GM12875 (cell line): Measurements from ENCODE around the gene CLSTN2.

Experiments
- H3K4me3 ChIP-seq: one replicate; pipeline ENCODE4 v1.5.1; 2011; ENCODE audit warnings: low read depth, low read length, control low read depth
- CTCF ChIP-seq: IDR thresholded peaks from 2 replicates; pipeline ENCODE4 v1.5.1; 2011; ENCODE audit warnings: low read depth, mild to moderate bottlenecking, control low read depth, inconsistent platforms, low read length, moderate library complexity, borderline replicate concordance; ENCODE audit not compliant: insufficient read depth

CLSTN2 gene

DNA sequence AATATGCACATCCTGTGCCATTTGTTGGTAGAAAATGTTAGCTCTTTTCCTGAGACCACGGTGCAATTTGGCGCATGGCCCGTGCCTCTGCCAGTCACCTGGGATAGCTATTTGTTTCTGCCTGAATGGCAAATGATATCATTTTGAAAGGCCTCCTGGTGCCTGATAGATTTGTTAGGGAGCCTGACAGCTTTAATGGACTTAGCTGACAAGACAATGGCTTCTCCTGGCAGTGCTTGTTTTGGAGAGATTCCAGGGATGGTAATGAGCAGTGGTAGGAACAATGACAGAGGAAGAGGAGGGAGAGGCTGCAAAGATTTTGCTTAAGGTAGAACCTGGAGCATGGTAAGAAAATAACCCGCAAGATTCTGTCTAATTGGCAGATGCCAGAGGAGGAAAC is 268.5 kb downstream of the CLSTN2 start:
- H3K4me3 ChIP-seq: no peak overlapping the region
- TF ChIP-seq CTCF: no peak

- H3K4me3 ChIP-seq: no peak overlapping the region
- TF ChIP-seq CTCF: no peak
These were observed 269.4 kb downstream of the CLSTN2 start for GRCh38 chr3:140204271-140204984.

DNA sequence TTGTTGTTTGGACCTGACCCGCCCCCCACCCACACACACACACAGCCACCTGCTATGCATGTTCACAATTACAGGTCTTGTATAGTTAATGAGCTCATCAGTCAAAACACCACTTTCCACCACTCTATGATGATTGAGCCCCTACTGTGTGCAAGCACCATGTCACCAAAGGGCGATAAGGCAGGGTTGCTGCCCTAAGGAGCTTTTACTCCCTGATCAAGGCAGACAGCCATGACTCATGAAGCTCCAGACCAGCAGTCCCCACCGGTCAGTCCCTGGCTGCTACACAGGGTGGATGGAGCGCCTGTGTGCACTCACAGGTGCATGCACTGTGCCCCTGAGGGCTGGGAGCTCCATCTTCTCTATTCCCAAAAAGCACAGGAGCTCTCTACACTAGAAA is 270.6 kb downstream of the CLSTN2 start:
- H3K4me3 ChIP-seq: no peak overlapping the region
- no peak for TF ChIP-seq CTCF

GRCh38 chr3:140206196-140207040 is 271.4 kb downstream of the CLSTN2 start:
- no peak overlapping the region for H3K4me3 ChIP-seq
- 0 out of 2 replicates have a peak, but pooled peaks have one; percentile 13 for TF ChIP-seq CTCF

DNA sequence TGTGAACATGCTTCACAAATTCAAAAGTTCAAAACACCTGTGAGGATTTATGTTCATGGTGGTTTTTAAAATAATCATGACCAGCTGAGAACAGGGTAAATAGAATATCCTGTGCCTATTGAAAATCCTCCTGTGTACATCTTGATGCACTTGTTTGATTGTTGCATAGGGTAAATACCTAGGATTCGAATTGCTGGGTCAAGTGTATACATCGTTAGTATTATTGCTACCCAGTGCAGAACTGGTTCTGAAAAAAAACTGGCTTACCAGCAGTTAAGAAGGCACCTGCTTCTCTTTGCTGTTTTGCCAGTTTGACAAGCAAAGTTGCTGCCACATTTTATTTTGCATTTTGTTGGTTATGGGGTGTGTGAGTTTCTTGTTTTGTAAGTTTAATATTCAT is 272.6 kb downstream of the CLSTN2 start:
- H3K4me3 ChIP-seq: no peak overlapping the region
- TF ChIP-seq CTCF: no peak

DNA sequence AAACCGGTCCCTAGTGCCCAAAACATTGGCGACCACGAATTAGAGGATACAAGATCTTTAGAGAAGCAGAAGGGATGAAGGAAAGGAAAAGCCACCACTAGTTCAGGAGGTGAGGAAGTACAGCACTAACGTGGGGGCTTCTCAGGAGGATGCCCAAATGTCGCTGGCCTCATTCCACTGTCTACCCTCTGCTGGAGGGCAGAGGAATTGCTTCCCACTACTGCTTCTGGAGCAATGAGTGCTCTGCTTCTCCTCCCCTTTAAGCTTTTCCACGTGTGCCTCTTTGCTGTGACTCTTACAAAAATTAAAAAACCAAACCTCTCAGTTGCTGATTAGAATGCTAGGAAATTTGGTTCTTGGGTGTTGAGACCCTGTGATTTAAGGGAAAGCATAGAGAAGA is 281.3 kb downstream of the CLSTN2 start:
- TF ChIP-seq CTCF: peak; percentile 76
- H3K4me3 ChIP-seq: no peak overlapping the region
